ENCODE measurements around the gene HECW1. TPM values are rescaled to one million over a fixed set of nuclear protein-coding genes. Genes with fewer than 3 reads are reported as not detected.

The HECW1 gene
- total and polyA plus RNA-seq, 10 of the 15 experiments (the other 5 are each of a cell fraction or from before 2014, with no cell fraction given) = under 0.01 to 0.31 (median 0.04) TPM; not detected in 3

- RAD21 ChIA-PET (ENCODE audit: unreplicated experiment) = no interaction called here
- no TSS peak for BruUV-seq (replicated peaks)
- FAIRE-seq = no peak
- TF ChIP-seq ZBED1 (IDR thresholded peaks at IDR 0.05; ENCODE audit: borderline replicate concordance) (no peak), NBN (IDR thresholded peaks at IDR 0.05) (no peak), RFX5 (IDR thresholded peaks at IDR 0.05; ENCODE audit: low read depth, low read length) (no peak), EED (IDR thresholded peaks at IDR 0.05; ENCODE audit: low read depth) (no peak)
- no peak for ATAC-seq
- DNase-seq (ENCODE audit: low read depth, low spot score) = no peak
- Histone ChIP-seq H3K9ac (ENCODE audit: control insufficient read depth, insufficient read depth, low read length) (no peak overlapping the region), H3K4me3 (no peak overlapping the region), H3K4me1 (ENCODE audit: control insufficient read depth, insufficient read depth, low read length) (no peaks in the 10 kb centered on the region), H3K27ac (ENCODE audit: control insufficient read depth, insufficient read depth) (no peak overlapping the region), H3K36me3 (ENCODE audit: control insufficient read depth in 2 of 2, insufficient read depth in 2 of 2, low read length in 1 of 2) (no peaks in the 10 kb centered on the region), H3K9me3 (replicated peaks; ENCODE audit: control insufficient read depth, insufficient read depth, low read length) (no peaks in the 10 kb centered on the region), H3K27me3 (replicated peaks in 1 of 2; ENCODE audit: control insufficient read depth in 2 of 2, insufficient read depth in 2 of 2, low read length in 1 of 2) (no peaks in the 10 kb centered on the region; a peak in 1 of 4 replicates), H2AFZ (ENCODE audit: control insufficient read depth, low read depth, low read length) (no peak overlapping the region), H3K4me2 (ENCODE audit: control insufficient read depth, insufficient read depth) (no peak overlapping the region), H4K20me1 (ENCODE audit: control insufficient read depth, insufficient read depth) (no peaks in the 10 kb centered on the region), H3K79me2 (ENCODE audit: control insufficient read depth, insufficient read depth, low read length) (no peaks in the 10 kb centered on the region)
- WGBS (ENCODE audit: insufficient coverage, insufficient replicate concordance, low lambda C conversion rate, missing lambda C conversion rate) = 63% methylated on average over 3 of the region's 3 CpGs
- in situ Hi-C loops (cut with MboI) = no loop called here
- POLR2A ChIA-PET = no interaction called here
- SMC1A ChIA-PET (ENCODE audit: uncharacterized antibody, unreplicated experiment) = no interaction called here
- intact Hi-C loops (cut with micrococcal nuclease; ENCODE audit: unreplicated experiment) = no loop called here
- CTCF ChIA-PET = no interaction called here
These were observed 305.0 kb downstream of the HECW1 start for GRCh38 chr7:43417455-43417854.

GRCh38 chr7:43430411-43430810, 318.0 kb downstream of the HECW1 start:
- H3K9me3 ChIP-seq (replicated peaks; ENCODE audit: control insufficient read depth, insufficient read depth, low read length) = no peaks in the 10 kb centered on the region; the same call in 2 of the 3 replicates
- no peaks in the 10 kb centered on the region for H4K20me1 ChIP-seq (ENCODE audit: control insufficient read depth, insufficient read depth)
- ChIA-PET SMC1A (ENCODE audit: uncharacterized antibody, unreplicated experiment) (interaction anchor here (0.7 to 1.4 kb wide), 5 partner anchors 9 to 109 kb away, joined by 3 to 7 read pairs (median 3); no protein-coding TSS in a partner anchor), POLR2A (no interaction called here), CTCF (interaction anchor here (0.9 to 3.6 kb wide), 7 partner anchors 8 to 498 kb away, joined by 3 to 20 read pairs (median 3); no protein-coding TSS in a partner anchor), RAD21 (ENCODE audit: unreplicated experiment) (interaction anchor here (1.0 to 2.3 kb wide), 3 partner anchors 9 to 269 kb away, joined by 3 to 7 read pairs (median 3); no protein-coding TSS in a partner anchor)
- no peak overlapping the region for H3K4me3 ChIP-seq
- no peaks in the 10 kb centered on the region for H3K4me1 ChIP-seq (ENCODE audit: control insufficient read depth, insufficient read depth, low read length)
- no peak overlapping the region for H3K9ac ChIP-seq (ENCODE audit: control insufficient read depth, insufficient read depth, low read length)
- DNase-seq (ENCODE audit: low read depth, low spot score) (no peak), ATAC-seq (no peak), FAIRE-seq (no peak)
- H2AFZ ChIP-seq (ENCODE audit: control insufficient read depth, low read depth, low read length) = no peak overlapping the region
- 15% methylated on average over 2 of the region's 2 CpGs for WGBS (ENCODE audit: insufficient coverage, insufficient replicate concordance, low lambda C conversion rate, missing lambda C conversion rate)
- no peaks in the 10 kb centered on the region for H3K79me2 ChIP-seq (ENCODE audit: control insufficient read depth, insufficient read depth, low read length)
- no peak for TF ChIP-seq KAT2A (conservative IDR thresholded peaks at IDR 0.05; ENCODE audit: control insufficient read depth, low read depth, low read length)
- no peak for TF ChIP-seq ZNF274 (IDR thresholded peaks at IDR 0.05; ENCODE audit: insufficient read depth, insufficient read length)
- TF ChIP-seq, protein P1, sequence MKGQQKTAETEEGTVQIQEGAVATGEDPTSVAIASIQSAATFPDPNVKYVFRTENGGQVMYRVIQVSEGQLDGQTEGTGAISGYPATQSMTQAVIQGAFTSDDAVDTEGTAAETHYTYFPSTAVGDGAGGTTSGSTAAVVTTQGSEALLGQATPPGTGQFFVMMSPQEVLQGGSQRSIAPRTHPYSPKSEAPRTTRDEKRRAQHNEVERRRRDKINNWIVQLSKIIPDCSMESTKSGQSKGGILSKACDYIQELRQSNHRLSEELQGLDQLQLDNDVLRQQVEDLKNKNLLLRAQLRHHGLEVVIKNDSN (IDR thresholded peaks at IDR 0.05; ENCODE audit: borderline replicate concordance, extremely low read length, insufficient read depth, low read depth, low read length) = no peak
- TF ChIP-seq CBFB (IDR thresholded peaks at IDR 0.05; ENCODE audit: low read depth) = no peak
- no peak for TF ChIP-seq ZBED1 (IDR thresholded peaks at IDR 0.05; ENCODE audit: borderline replicate concordance)
- no peak for TF ChIP-seq TARDBP (IDR thresholded peaks at IDR 0.05; ENCODE audit: borderline replicate concordance)
- no peaks in the 10 kb centered on the region for H3K27me3 ChIP-seq (replicated peaks in 1 of 2; ENCODE audit: control insufficient read depth in 2 of 2, insufficient read depth in 2 of 2, low read length in 1 of 2)
- H3K36me3 ChIP-seq (ENCODE audit: control insufficient read depth in 2 of 2, insufficient read depth in 2 of 2, low read length in 1 of 2) = no peaks in the 10 kb centered on the region
- no peak overlapping the region for H3K27ac ChIP-seq (ENCODE audit: control insufficient read depth, insufficient read depth)
- H3K4me2 ChIP-seq (ENCODE audit: control insufficient read depth, insufficient read depth) = no peak overlapping the region
- intact Hi-C loops (cut with micrococcal nuclease; ENCODE audit: unreplicated experiment) = no loop called here
- in situ Hi-C loops (cut with MboI) = no loop called here
- no TSS peak for BruUV-seq (replicated peaks)

All from GM12878 (cell line).